GM12878 (cell line): ENCODE results near the gene ACYP1. TPM values are rescaled to one million over a fixed set of nuclear protein-coding genes. Genes with fewer than 3 reads are reported as not detected.

Experiments
- ATAC-seq: fragments of 200-7000 bp; cut with Tn5 transposase; 3 replicates; pipeline ENCODE4 v1.9.1; 2020; ENCODE audit warnings: mild to moderate bottlenecking, moderate library complexity
- BruUV-seq: library from RNA; stranded (reverse); fragments of 400-500 nt; replicated peaks from 2 replicates; lab custom pipeline; 2021; lab: Mats Ljungman, UMichigan
- CTCF ChIA-PET: fragments of 300-600 bp; sonication (Branson Sonifier 250); formaldehyde crosslinking; extraction: SDS; loops from one replicate; lab custom pipeline; 2021; ENCODE audit warnings: inconsistent platforms; lab: Yijun Ruan, JAX
- POLR2A ChIA-PET: fragments of 350-600 bp; formaldehyde crosslinking; extraction: SDS; loops from one replicate; lab custom pipeline; 2021; ENCODE audit warnings: inconsistent platforms; lab: Charles Lee
- RAD21 ChIA-PET: fragments of 300-600 bp; sonication (Branson Sonifier 250); formaldehyde crosslinking; loops from one replicate; lab custom pipeline; 2023; ENCODE audit warnings: antibody characterized with exemption; ENCODE audit not compliant: unreplicated experiment; lab: Charles Lee
- SMC1A ChIA-PET: fragments of 300-600 bp; sonication (Branson Sonifier 250); formaldehyde crosslinking; loops from one replicate; lab custom pipeline; 2023; ENCODE audit not compliant: unreplicated experiment, uncharacterized antibody; lab: Charles Lee
- DNase-seq: peaks from one replicate; pipeline ENCODE4 v3.0.0-alpha.2; 2011; ENCODE audit warnings: low read depth, low spot score
- FAIRE-seq: peaks from 3 replicates; lab custom pipeline; 2011; peaks lifted over from hg19 to GRCh38; lab: Jason Lieb, UNC
- H2AFZ ChIP-seq: 2 replicates; pipeline ENCODE4 v1.6.0; 2011; ENCODE audit warnings: low read depth, low read length, control low read depth; ENCODE audit not compliant: control insufficient read depth
- H3K27ac ChIP-seq: 2 replicates; pipeline ENCODE4 v1.5.1; 2011; ENCODE audit warnings: control low read depth; ENCODE audit not compliant: control insufficient read depth, insufficient read depth
- H3K27me3 ChIP-seq, 2 experiments: replicated peaks in 1 of 2; 2 replicates each; pipeline versions ENCODE4 v1.6.0 to v1.6.1; 2011; ENCODE audit warnings: low read length in 1 of 2; ENCODE audit not compliant: control insufficient read depth in 2 of 2, insufficient read depth in 2 of 2
- H3K36me3 ChIP-seq, 2 experiments: 2 replicates each; pipeline ENCODE4 v1.5.1; 2011; ENCODE audit warnings: low read length in 1 of 2; ENCODE audit not compliant: control insufficient read depth in 2 of 2, insufficient read depth in 2 of 2
- H3K4me1 ChIP-seq: 2 replicates; pipeline ENCODE4 v1.6.1; 2011; ENCODE audit warnings: mild to moderate bottlenecking, low read length, moderate library complexity, mixed read lengths; ENCODE audit not compliant: control insufficient read depth, insufficient read depth
- H3K4me2 ChIP-seq: 2 replicates; pipeline ENCODE4 v1.6.0; 2011; ENCODE audit warnings: control low read depth; ENCODE audit not compliant: control insufficient read depth, insufficient read depth
- H3K4me3 ChIP-seq: fragments of 200-600 bp; sonication (generic); 2 replicates; pipeline ENCODE4 v1.5.1; 2016
- H3K79me2 ChIP-seq: 2 replicates; pipeline ENCODE4 v1.6.0; 2011; ENCODE audit warnings: low read length; ENCODE audit not compliant: control insufficient read depth, insufficient read depth
- H3K9ac ChIP-seq: 2 replicates; pipeline ENCODE4 v1.8.0; 2011; ENCODE audit warnings: low read length, control low read depth, mixed read lengths; ENCODE audit not compliant: control insufficient read depth, insufficient read depth
- H3K9me3 ChIP-seq: replicated peaks from 3 replicates; pipeline ENCODE4 v1.5.1; 2011; ENCODE audit warnings: mild to moderate bottlenecking, low read length; ENCODE audit not compliant: control insufficient read depth, insufficient read depth
- H4K20me1 ChIP-seq: 2 replicates; pipeline ENCODE4 v1.6.0; 2011; ENCODE audit not compliant: control insufficient read depth, insufficient read depth
- BACH1 ChIP-seq: fragments of 450-650 bp; IDR thresholded peaks from 2 replicates; pipeline ENCODE4 v1.6.1; 2017; ENCODE audit warnings: mild to moderate bottlenecking, borderline replicate concordance
- CBFB ChIP-seq: IDR thresholded peaks from 2 replicates; pipeline ENCODE4 v1.6.1; 2016; ENCODE audit warnings: antibody characterized with exemption, low read depth
- CBX5 ChIP-seq: sonication (generic); IDR thresholded peaks from 2 replicates; pipeline ENCODE4 v1.6.1; 2016; ENCODE audit warnings: low read depth, moderate library complexity, mild to moderate bottlenecking, inconsistent platforms
- CHD2 ChIP-seq: IDR thresholded peaks from 2 replicates; pipeline ENCODE4 v1.6.1; 2011; ENCODE audit warnings: low read depth, low read length, improper control_type of control experiment, borderline replicate concordance
- DPF2 ChIP-seq: fragments of 450-650 bp; IDR thresholded peaks from 2 replicates; pipeline ENCODE4 v1.6.1; 2017; ENCODE audit warnings: mild to moderate bottlenecking
- EGR1 ChIP-seq, 2 experiments: IDR thresholded peaks; 1 replicate in 1 of 2; 2 replicates in 1 of 2; pipeline ENCODE4 v1.6.1; 2011 to 2012; ENCODE audit warnings: low read depth in 2 of 2, low read length in 2 of 2, borderline replicate concordance in 1 of 2, mild to moderate bottlenecking in 1 of 2, moderate library complexity in 1 of 2
- GABPA ChIP-seq: IDR thresholded peaks from 2 replicates; pipeline ENCODE4 v1.6.1; 2014; ENCODE audit warnings: antibody characterized with exemption, low read depth, mild to moderate bottlenecking, inconsistent platforms
- HCFC1 ChIP-seq: fragments of 150-350 bp; IDR thresholded peaks from 2 replicates; pipeline ENCODE4 v1.6.1; 2014; ENCODE audit warnings: low read length
- KAT2A ChIP-seq: conservative IDR thresholded peaks from 2 replicates; pipeline ENCODE4 v1.6.1; 2011; ENCODE audit warnings: low read depth, low read length; ENCODE audit not compliant: control insufficient read depth
- MAX ChIP-seq: IDR thresholded peaks from 2 replicates; pipeline ENCODE4 v1.6.1; 2012; ENCODE audit warnings: low read depth, low read length, improper control_type of control experiment
- MEF2A ChIP-seq: IDR thresholded peaks from 2 replicates; pipeline ENCODE4 v1.6.1; 2011; ENCODE audit warnings: low read depth, mild to moderate bottlenecking, low read length, moderate library complexity; ENCODE audit not compliant: insufficient read depth
- MXI1 ChIP-seq: fragments of 150-350 bp; IDR thresholded peaks from 2 replicates; pipeline ENCODE4 v1.6.1; 2011; ENCODE audit warnings: low read depth, mild to moderate bottlenecking, inconsistent platforms, low read length, improper control_type of control experiment
- NFYB ChIP-seq: IDR thresholded peaks from 2 replicates; pipeline ENCODE4 v1.6.1; 2011; ENCODE audit warnings: low read depth, mild to moderate bottlenecking, low read length, improper control_type of control experiment, moderate library complexity; ENCODE audit not compliant: insufficient read depth
- POLR2AphosphoS5 ChIP-seq: IDR thresholded peaks from 2 replicates; pipeline ENCODE4 v1.6.1; 2011; ENCODE audit warnings: mild to moderate bottlenecking, low read length, inconsistent platforms
- TCF7 ChIP-seq: IDR thresholded peaks from 2 replicates; pipeline ENCODE4 v1.6.1; 2014; ENCODE audit warnings: antibody characterized with exemption, borderline replicate concordance
- WGBS: methylation state at CpG from one replicate; pipeline ENCODE4 v1.1.6; 2016; ENCODE audit warnings: low lambda C conversion rate; ENCODE audit not compliant: insufficient replicate concordance, insufficient coverage; ENCODE audit errors: missing lambda C conversion rate; 5-methylcytosine and 5-hydroxymethylcytosine counted together
- in situ Hi-C: fragments of 300-500 bp; cut with MboI; formaldehyde crosslinking; loops from 9 replicates; pipeline ENCODE4 v1.14.3; 2018; ENCODE audit warnings: mixed read lengths
- intact Hi-C: fragments of 100-400 bp; cut with micrococcal nuclease; formaldehyde crosslinking; loops from one replicate; pipeline ENCODE4 v1.14.2; 2022; ENCODE audit not compliant: unreplicated experiment
- polyA plus RNA-seq, 11 experiments: library from polyadenylated mRNA; depleted of rRNA in 4 of 11; unstranded in 6 of 11; stranded (reverse) in 5 of 11; fragments of >200 nt; fragmentation: Nextera tagmentation in 4 of 11; fragmentation: Illumina TruSeq in 1 of 11; extraction: Ambion mirVana in 4 of 11; extraction: Trizol in 1 of 11; gene quantifications; 1 replicate in 1 of 11; 2 replicates in 10 of 11; pipeline versions ENCODE4 v1.2.1 to v1.2.3, GENCODE V29; 2011 to 2016; ENCODE audit warnings: inconsistent platforms in 2 of 11, missing spikeins in 2 of 11, low read depth in 1 of 11
- total RNA-seq, 4 experiments: library from RNA; depleted of rRNA in 3 of 4; stranded (reverse); fragments of >200 nt in 3 of 4; fragmentation: Illumina TruSeq in 1 of 4; extraction: Trizol in 1 of 4; gene quantifications; 2 replicates each; pipeline versions ENCODE4 v1.2.1 to v1.2.3, GENCODE V29; 2013 to 2021

The ACYP1 gene
- total and polyA plus RNA-seq, 10 of the 15 experiments (the other 5 are each of a cell fraction or from before 2014, with no cell fraction given) = 18.2 to 52.6 (median 43.5) TPM

GRCh38 chr14:75048101-75048500 lies 15.7 kb downstream of the ACYP1 start:
- H3K27ac ChIP-seq = no peak overlapping the region
- 75% methylated on average over 2 of the region's 2 CpGs for WGBS
- no peaks in the 10 kb centered on the region; the same call in 2 of the 3 replicates for H3K9me3 ChIP-seq
- H2AFZ ChIP-seq = no peak overlapping the region
- peaks cover 18% of the 10 kb centered on the region for H3K79me2 ChIP-seq
- no peak overlapping the region for H3K4me3 ChIP-seq
- no peaks in the 10 kb centered on the region for H4K20me1 ChIP-seq
- TF ChIP-seq KAT2A (no peak), DPF2 (no peak), MEF2A (no peak)
- ATAC-seq (no peak), FAIRE-seq (no peak), DNase-seq (no peak)
- RAD21 ChIA-PET = interaction anchor here (1.2 kb wide), 1 partner anchor 15 kb away, joined by 3 read pairs; the partner anchor contains the start of gene ACYP1
- no peak overlapping the region for H3K4me2 ChIP-seq
- SMC1A ChIA-PET = interaction anchor here (1.0 to 2.3 kb wide), 4 partner anchors 16 to 187 kb away, joined by 3 to 14 read pairs (median 4); partner anchors contain the start of gene ACYP1
- BruUV-seq = no TSS peak
- no peaks in the 10 kb centered on the region for H3K36me3 ChIP-seq
- intact Hi-C loops = no loop called here
- no peak overlapping the region for H3K9ac ChIP-seq
- CTCF ChIA-PET = interaction anchor here (0.6 to 2.4 kb wide), 9 partner anchors 9 to 142 kb away, joined by 3 to 12 read pairs (median 4); no protein-coding TSS in a partner anchor
- H3K27me3 ChIP-seq = no peaks in the 10 kb centered on the region
- H3K4me1 ChIP-seq = no peaks in the 10 kb centered on the region
- POLR2A ChIA-PET = interaction anchor here (1.1 to 2.4 kb wide), 2 partner anchors 14 to 17 kb away, joined by 3 to 19 read pairs; partner anchors contain the start of gene ACYP1
- in situ Hi-C loops = no loop called here

GRCh38 chr14:75047506-75047905 lies 16.3 kb downstream of the ACYP1 start:
- WGBS = 78% methylated on average over 4 of the region's 4 CpGs
- no TSS peak for BruUV-seq
- no peaks in the 10 kb centered on the region for H3K4me1 ChIP-seq
- H3K27me3 ChIP-seq = no peaks in the 10 kb centered on the region
- no peak overlapping the region for H3K4me3 ChIP-seq
- intact Hi-C loops = no loop called here
- H3K27ac ChIP-seq = no peak overlapping the region
- DNase-seq = no peak
- TF ChIP-seq NFYB = no peak
- no peak for TF ChIP-seq HCFC1
- TF ChIP-seq CBX5 = no peak
- TF ChIP-seq CBFB = no peak
- TF ChIP-seq TCF7 = no peak
- no peak for TF ChIP-seq CHD2
- no peak for TF ChIP-seq BACH1
- no peak for TF ChIP-seq EGR1 (IDR thresholded peaks at IDR 0.05; ENCODE audit: borderline replicate concordance in 1 of 2, low read depth in 2 of 2, low read length in 2 of 2)
- TF ChIP-seq MXI1 = no peak
- TF ChIP-seq MAX = no peak
- no peak for TF ChIP-seq GABPA
- TF ChIP-seq POLR2AphosphoS5 = no peak
- TF ChIP-seq, all 136 proteins: peak for 0
- H3K4me2 ChIP-seq = no peak overlapping the region
- CTCF ChIA-PET = interaction anchor here (1.7 to 1.8 kb wide), 2 partner anchors 23 to 44 kb away, joined by 3 to 4 read pairs; no protein-coding TSS in a partner anchor
- POLR2A ChIA-PET = no interaction called here
- H3K9ac ChIP-seq = no peak overlapping the region
- ATAC-seq = no peak
- H3K36me3 ChIP-seq = no peaks in the 10 kb centered on the region
- H4K20me1 ChIP-seq = no peaks in the 10 kb centered on the region
- SMC1A ChIA-PET = interaction anchor here (1.1 to 2.3 kb wide), 2 partner anchors 16 to 44 kb away, joined by 3 to 14 read pairs; partner anchors contain the start of gene ACYP1
- no peak for FAIRE-seq
- in situ Hi-C loops = no loop called here
- H3K79me2 ChIP-seq = peaks cover 18% of the 10 kb centered on the region
- no peaks in the 10 kb centered on the region; the same call in 2 of the 3 replicates for H3K9me3 ChIP-seq
- H2AFZ ChIP-seq = no peak overlapping the region
- RAD21 ChIA-PET = no interaction called here
